ENCODE data around the gene TDRD9.

DNA sequence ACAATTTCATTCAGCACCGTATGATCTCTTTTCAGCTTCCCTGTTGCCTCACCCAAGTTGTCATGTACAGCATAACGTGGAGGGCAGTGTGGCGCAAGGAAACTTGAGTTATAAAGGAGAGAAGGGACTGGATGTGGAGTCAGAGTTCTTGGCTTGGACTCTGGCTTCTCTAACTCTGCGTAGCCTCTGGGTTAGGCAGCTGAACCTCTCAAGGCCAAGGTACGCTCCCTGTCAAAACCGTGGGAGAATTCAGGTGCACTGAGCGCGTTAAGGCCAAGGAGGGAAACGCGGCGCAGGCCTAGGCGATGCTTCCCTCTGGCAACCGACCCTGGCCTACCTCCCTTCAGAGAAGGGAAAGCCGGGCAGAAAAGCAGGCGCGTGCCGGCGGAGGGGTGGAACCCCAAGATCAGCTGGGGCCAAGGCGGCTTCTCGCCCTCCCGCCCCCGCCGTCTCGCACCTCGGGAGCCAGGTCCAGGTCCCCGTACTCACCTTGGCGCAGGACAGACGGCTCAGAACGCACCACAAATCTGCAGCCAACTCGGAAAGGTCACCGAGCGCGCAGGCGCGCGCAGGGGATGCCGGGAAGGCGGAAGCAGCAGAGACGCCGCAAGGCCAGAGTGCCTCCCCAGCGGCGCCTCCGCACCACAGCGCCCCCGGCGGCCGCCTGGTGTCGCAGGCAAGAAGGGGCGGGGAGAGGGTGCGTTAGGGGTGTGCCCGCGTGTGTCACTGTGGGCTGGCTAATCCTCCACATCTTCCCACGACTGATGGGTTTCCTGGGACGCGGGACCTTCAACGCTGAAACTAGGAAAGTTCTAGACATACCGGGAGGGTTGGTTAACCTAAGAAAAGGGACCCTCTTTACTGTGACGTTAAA is 7.0 kb upstream of the TDRD9 start:
- TF ChIP-seq POLR2AphosphoS5 (IDR thresholded peaks at IDR 0.05) (peak; percentile 89 to 96), CTCF (IDR thresholded peaks at IDR 0.05) (peak; percentile 98 to 99 (median 99)), POLR2A (IDR thresholded peaks at IDR 0.05; ENCODE audit: low read depth) (peak; percentile 12)

Measured in esophagus muscularis mucosa (tissue), 3 donors.